Left colon (tissue), 2 donors: ENCODE data around the gene DRAXIN. TPM values are rescaled to one million over a fixed set of nuclear protein-coding genes. Genes with fewer than 3 reads are reported as not detected.

Source experiments
- ATAC-seq: fragments of 200-7000 bp; cut with Tn5 transposase; one replicate; pipeline ENCODE4 v1.9.1; 2020; ENCODE audit warnings: mild to moderate bottlenecking, moderate library complexity
- DNase-seq, 2 donors: peaks; one replicate each; pipeline ENCODE4 v3.0.0-alpha.2; 2020
- intact Hi-C, 2 donors: fragments of 100-400 bp; cut with DNase I in 1 of 2; cut with micrococcal nuclease in 1 of 2; formaldehyde crosslinking; loops; one replicate each; pipeline versions ENCODE4 v1.11.2 to v1.14.0; 2022; cut with DNase I, micrococcal nuclease
- total RNA-seq, 2 donors: library from RNA; stranded (reverse); fragmentation: NEBNext Ultra II Directional; extraction: Animal tissue kit (Norgen Biotek cat#: 25700); gene quantifications; one replicate each; pipeline ENCODE4 v1.2.1, GENCODE V29; 2021
- donor health status: DM: no; HTN: no; CAD: no.
- donor health status: DM: yes; HTN: yes; CAD: no.

DRAXIN gene
- total RNA-seq, 2 donors from 2014 or later = 0.06 to 0.11 TPM

DNA sequence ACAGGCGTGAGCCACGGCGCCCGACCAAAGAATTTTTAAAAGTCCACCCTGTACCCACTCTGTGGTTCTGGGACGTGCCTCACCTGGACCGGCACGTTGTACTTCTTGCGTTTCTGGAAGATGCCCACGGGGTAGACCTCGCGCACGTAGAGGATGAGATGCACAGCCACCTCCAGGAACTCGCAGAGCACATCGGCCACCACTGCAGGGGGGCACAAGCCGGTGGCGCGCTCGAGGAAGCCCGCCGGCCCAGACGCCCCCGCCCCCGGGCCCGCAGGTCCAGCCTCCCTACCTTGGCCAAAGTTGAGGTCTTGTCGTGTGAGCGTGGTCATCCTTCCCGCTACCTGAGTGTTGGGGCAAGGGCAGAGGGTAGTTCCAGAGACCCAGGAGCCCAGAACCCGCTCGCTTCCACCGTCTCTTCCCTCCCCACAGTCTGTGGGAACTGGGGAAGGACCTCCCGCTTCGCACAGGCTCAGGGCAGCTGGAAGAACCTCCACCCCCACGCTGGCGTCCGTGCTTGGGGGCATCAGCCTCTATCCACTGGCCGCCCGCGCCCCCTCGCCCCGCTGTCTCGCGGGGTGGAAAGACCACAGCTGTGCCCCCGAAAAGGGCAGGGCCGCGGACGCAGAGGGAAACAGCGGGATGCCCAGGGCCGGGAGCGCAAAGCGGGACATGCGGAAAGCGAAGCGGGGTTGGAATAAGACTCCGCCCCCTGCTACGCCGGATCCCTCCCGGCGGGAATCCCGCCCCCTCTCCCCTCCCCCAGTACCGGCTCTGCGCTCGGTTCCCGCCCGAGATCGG, 11.0 kb upstream of the DRAXIN start:
- no peak for DNase-seq
- peak; percentile 34 for ATAC-seq
- intact Hi-C loops = no loop called here

DNA sequence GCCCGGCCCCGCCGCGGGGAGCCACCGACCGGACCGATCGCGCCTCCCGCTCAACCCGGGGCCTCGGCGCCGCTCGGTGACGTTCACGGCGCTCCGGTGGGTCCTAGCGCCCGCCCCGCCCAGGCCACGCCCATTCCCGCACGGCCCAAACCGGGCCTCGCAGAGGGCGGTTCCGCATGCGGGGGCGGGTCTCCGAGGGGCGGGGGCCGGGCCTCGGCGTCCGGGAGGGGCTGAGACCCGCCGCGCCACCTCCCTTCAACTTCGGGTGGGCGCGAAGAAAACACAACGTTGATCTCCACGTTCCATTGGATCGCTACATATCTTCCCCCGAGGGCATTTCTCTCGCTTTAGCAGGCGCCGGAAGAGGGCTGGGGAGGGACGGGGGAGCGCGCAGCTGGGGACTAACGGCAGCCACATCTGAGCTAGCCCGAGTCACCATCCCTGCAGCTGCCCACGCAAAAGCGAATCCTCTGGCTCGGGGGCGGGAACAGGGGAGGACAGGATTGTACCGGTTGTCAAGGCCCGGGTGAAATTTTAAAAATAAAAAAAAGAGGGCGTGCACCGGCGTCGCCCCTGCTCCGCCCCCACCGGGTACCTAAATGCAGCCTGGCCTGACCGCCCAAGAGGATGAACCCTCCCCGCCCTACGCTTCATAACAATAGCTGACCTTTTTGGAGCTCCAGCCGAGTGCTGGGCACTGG, 10.3 kb upstream of the DRAXIN start, which contains the start of gene MAD2L2:
Gene MAD2L2, minus strand, starts transcription at position 78 of the 701 bp plus-strand sequence. CDS start 547 bp downstream, outside the sequence.
- intact Hi-C loops = no loop called here
- ATAC-seq (peak; percentile 97), DNase-seq (peak; percentile 82 to 91)

GRCh38 chr1:11682287-11682771, 9.2 kb upstream of the DRAXIN start:
- no peak for ATAC-seq
- DNase-seq = no peak
- intact Hi-C loops = no loop called here

GRCh38 chr1:11682799-11683198, 8.7 kb upstream of the DRAXIN start:
- intact Hi-C loops = no loop called here
- DNase-seq (no peak), ATAC-seq (no peak)

- intact Hi-C loops = no loop called here
- no peak for DNase-seq
- no peak for ATAC-seq
These were observed 7.4 kb upstream of the DRAXIN start for GRCh38 chr1:11684070-11684469.

GRCh38 chr1:11685210-11685752, 6.2 kb upstream of the DRAXIN start:
- DNase-seq (no peak), ATAC-seq (no peak)
- intact Hi-C loops = no loop called here

GRCh38 chr1:11688506-11688905, 3.0 kb upstream of the DRAXIN start:
- ATAC-seq = no peak
- intact Hi-C loops = no loop called here
- DNase-seq = no peak

GRCh38 chr1:11690397-11691301, 861 bp upstream of the DRAXIN start:
- ATAC-seq (peak; percentile 55), DNase-seq (no peak)
- intact Hi-C loops = no loop called here

DNA sequence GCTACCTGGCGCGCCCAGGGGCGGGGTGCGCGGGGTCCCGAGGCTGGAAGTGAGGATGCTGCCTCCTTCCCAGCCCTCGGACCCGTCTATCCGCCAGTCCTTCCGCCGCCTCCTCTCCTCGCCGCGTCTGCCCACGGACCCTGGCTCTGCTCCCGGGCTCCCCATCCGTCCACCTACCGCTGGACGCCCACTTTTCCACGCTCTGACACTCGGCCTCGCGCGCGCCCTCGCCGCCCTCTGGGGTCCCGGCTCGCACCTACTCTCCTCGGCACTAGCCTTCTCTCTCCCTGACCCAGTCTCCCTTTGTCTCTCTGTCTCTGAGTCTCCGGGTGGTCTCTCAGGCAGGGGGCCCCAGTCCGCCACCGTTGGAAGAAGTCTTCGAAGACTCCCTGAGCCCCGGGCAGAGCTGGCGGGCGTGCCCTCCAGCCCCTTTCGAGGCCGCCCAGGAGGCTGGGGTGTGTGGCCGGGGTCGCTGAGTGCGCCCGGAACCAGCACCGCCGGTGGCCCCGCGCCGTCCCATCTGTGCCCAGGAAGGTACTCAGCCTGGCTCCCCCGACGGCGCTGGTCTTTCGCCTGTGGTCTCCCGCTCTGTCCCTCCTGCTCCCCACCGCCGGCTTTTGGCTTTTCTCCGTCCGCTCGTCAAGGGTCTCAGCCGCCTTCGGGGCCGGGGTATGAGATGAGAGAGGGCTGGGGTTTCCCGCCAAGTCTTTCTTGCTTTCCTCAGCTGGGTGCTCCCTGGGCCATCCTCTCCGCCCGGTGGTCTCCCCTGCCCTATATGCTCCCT, 610 bp downstream of the DRAXIN start:
- ATAC-seq (no peak), DNase-seq (no peak)

DNA sequence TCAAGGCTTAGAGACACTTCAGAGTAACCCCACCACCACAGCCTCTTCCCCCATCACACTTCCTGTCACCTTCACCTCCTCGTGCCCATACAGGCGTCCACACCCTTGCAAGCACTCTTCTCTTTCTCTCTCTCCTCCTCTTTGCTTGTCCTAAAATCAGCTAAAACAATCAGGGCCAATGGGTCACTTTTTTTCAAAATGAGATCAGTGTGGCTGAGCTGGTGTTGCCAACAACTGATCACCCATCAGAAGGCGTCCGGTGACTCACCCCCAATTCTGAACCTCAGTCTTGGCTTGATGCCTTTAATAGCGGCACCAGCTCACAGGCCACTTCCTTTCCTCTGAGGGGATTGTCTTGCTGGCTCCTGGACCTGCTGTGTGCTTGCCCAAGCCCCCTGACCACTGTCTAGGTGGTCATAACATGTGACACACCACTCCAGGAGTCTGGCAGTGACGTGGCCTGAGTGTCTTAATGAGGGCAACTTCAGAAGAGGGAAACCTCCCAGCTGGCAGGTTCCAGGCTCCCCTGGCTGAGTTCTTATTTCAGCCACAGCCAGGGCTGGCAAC, 1.6 kb downstream of the DRAXIN start:
- DNase-seq (no peak), ATAC-seq (no peak)
- intact Hi-C loops = no loop called here

More for the DNA sequence above, 610 bp downstream of the DRAXIN start:
- intact Hi-C loops = no loop called here

- no peak for DNase-seq
- ATAC-seq = no peak
These were observed 2.4 kb downstream of the DRAXIN start for GRCh38 chr1:11693917-11694316.

DNA sequence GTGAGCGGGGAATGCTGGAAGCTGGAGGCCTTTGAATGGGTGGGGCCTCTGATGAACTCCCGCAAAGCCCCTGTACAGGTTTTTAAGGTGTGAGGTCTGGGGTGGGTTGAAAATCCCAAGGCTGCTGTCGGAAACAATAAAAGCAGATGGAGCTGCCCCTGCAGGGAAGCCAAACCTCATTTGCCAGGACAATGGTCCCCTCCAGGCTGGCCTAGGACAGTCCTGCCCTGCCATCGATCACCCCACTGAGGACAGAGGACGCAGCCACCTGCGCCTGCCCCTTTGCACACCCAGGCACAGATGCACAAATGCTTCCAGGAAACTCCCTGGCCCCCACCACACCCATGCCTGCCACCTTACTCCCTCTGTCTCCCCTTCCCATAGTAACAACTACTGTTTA, 4.4 kb downstream of the DRAXIN start:
- no peak for DNase-seq
- intact Hi-C loops = no loop called here
- no peak for ATAC-seq

More at GRCh38 chr1:11693917-11694316, 2.4 kb downstream of the DRAXIN start:
- intact Hi-C loops = no loop called here

- ATAC-seq (no peak), DNase-seq (no peak)
- intact Hi-C loops = no loop called here
These were observed 5.8 kb downstream of the DRAXIN start for GRCh38 chr1:11697188-11697892.

DNA sequence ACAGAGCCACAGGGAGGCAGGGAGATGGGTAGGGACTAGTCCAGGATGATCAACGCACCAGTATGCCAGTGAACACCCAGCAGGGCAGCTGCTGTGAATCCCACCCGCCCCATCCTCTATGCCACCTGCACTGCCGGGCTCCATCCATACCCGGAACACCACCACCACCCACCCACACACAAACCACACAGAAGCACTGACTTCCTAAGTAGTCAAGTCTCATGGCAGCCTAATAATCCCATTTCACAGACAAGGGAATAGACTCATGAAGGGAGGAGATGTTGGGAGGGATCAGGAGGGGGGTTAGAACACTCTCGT, 6.3 kb downstream of the DRAXIN start:
- ATAC-seq = no peak
- DNase-seq = no peak
- intact Hi-C loops = no loop called here

DNA sequence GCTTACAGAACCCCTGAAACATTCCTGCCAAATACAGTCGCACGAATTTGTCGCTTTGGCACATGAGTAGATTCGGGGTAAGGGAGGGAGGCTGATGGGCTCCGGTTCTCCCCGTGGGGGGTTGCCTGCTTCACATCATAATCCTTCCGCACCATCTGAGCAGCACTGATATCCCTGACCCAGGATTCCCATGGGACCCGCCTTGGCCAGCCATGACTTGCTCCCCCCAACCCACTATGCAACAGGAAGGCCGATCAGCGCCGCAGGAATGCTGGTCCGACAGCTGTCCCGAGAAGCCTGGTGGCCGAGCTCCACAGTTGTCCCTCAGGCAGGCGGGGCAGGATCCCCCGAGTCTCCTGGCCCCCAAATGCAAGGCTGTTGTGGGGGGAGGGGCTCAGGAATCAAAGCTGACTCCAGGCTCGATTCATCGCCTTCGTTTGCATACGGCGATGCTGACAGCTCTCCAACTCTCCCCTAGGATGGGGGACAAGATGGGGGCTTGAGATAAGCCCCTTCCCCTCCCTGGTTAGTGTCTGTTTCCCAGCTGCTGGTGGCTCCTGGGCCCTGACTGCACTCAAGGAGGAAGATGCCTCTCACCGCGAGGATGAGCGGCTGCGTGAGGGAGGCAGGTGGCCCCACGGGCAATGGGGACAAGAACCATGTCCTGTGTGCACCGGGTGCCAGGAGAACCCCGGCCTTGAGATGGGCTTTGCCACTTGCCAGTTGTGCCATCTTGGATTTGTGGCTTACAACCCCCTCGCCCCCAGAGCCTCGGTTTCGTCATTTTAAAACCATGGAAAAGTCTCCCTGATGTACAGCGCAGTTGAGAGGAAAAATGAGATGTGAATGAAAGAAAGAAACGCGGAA, 9.3 kb downstream of the DRAXIN start:
- DNase-seq (no peak), ATAC-seq (no peak)
- intact Hi-C loops = no loop called here

- ATAC-seq (no peak), DNase-seq (no peak)
- intact Hi-C loops = no loop called here
These were observed 10.0 kb downstream of the DRAXIN start for GRCh38 chr1:11701551-11701961.
